IPS-18c (cell line): ENCODE data around the gene SETD4.
"Not testable (repeated sequence)": the region's sequence is repeated elsewhere in the genome, so short reads cannot be mapped to it uniquely, and the experiment has no call there.

ENCODE experiments used
- H3K4me3 ChIP-seq: 2 replicates; pipeline ENCODE4 v1.7.0; 2013; ENCODE audit warnings: low read depth, mild to moderate bottlenecking, low read length, moderate library complexity; ENCODE audit not compliant: insufficient read depth
- H3K9me3 ChIP-seq: one replicate; pipeline ENCODE4 v1.6.1; 2013; ENCODE audit warnings: mild to moderate bottlenecking, low read length, moderate library complexity; ENCODE audit not compliant: control insufficient read depth, insufficient read depth

The SETD4 gene

GRCh38 chr21:36082237-36082664 lies 21.9 kb upstream of the SETD4 start:
- H3K9me3 ChIP-seq = no peaks in the 10 kb centered on the region
- no peak overlapping the region for H3K4me3 ChIP-seq

- no peak overlapping the region for H3K4me3 ChIP-seq
Observed at GRCh38 chr21:36080386-36080785, 20.1 kb upstream of the SETD4 start.

GRCh38 chr21:36079671-36080070 lies 19.3 kb upstream of the SETD4 start:
- no peak overlapping the region for H3K4me3 ChIP-seq
- H3K9me3 ChIP-seq = no peaks in the 10 kb centered on the region

More at GRCh38 chr21:36080386-36080785, 20.1 kb upstream of the SETD4 start:
- no peaks in the 10 kb centered on the region for H3K9me3 ChIP-seq

- no peak overlapping the region for H3K4me3 ChIP-seq
- H3K9me3 ChIP-seq = no peaks in the 10 kb centered on the region
Observed at GRCh38 chr21:36079010-36079649, 18.8 kb upstream of the SETD4 start.

- H3K9me3 ChIP-seq = no peaks in the 10 kb centered on the region
- H3K4me3 ChIP-seq = no peak overlapping the region
Observed at GRCh38 chr21:36077758-36078157, 17.4 kb upstream of the SETD4 start.

GRCh38 chr21:36076878-36077655 lies 16.7 kb upstream of the SETD4 start:
- H3K4me3 ChIP-seq = no peak overlapping the region
- no peaks in the 10 kb centered on the region for H3K9me3 ChIP-seq

GRCh38 chr21:36075953-36076352 lies 15.6 kb upstream of the SETD4 start:
- no peak overlapping the region for H3K4me3 ChIP-seq

GRCh38 chr21:36075171-36075570 lies 14.8 kb upstream of the SETD4 start:
- no peaks in the 10 kb centered on the region for H3K9me3 ChIP-seq
- no peak overlapping the region for H3K4me3 ChIP-seq

More at GRCh38 chr21:36075953-36076352, 15.6 kb upstream of the SETD4 start:
- H3K9me3 ChIP-seq = no peaks in the 10 kb centered on the region

- H3K9me3 ChIP-seq, H3K4me3 ChIP-seq: not testable (repeated sequence)
Observed at GRCh38 chr21:36073911-36074310, 13.6 kb upstream of the SETD4 start.

- no peak overlapping the region for H3K4me3 ChIP-seq
- H3K9me3 ChIP-seq = peaks cover 5% of the 10 kb centered on the region
Observed at GRCh38 chr21:36073181-36073580, 12.9 kb upstream of the SETD4 start.

- H3K4me3 ChIP-seq = no peak overlapping the region
- peaks cover 5% of the 10 kb centered on the region for H3K9me3 ChIP-seq
Observed at GRCh38 chr21:36072453-36073162, 12.3 kb upstream of the SETD4 start.

- H3K9me3 ChIP-seq = peaks cover 5% of the 10 kb centered on the region
- H3K4me3 ChIP-seq = no peak overlapping the region
Observed at GRCh38 chr21:36070999-36071398, 10.7 kb upstream of the SETD4 start.

- Histone ChIP-seq H3K4me3 (peak within 1 kb of the TSS; percentile 60), H3K9me3 (peaks cover 5% of the 10 kb centered on the region)
Observed at GRCh38 chr21:36069713-36070583, 9.6 kb upstream of the SETD4 start, which contains the start of gene CBR1. TSS of gene CBR1 (plus strand) at chr21:36070024. CDS start at chr21:36070116, 92 bp downstream.

GRCh38 chr21:36068748-36069398 lies 8.5 kb upstream of the SETD4 start:
- H3K4me3 ChIP-seq = no peak overlapping the region
- peaks cover 5% of the 10 kb centered on the region for H3K9me3 ChIP-seq

- no peak overlapping the region for H3K4me3 ChIP-seq
- H3K9me3 ChIP-seq = peaks cover 5% of the 10 kb centered on the region
Observed at GRCh38 chr21:36065497-36066036, 5.2 kb upstream of the SETD4 start.

- Histone ChIP-seq H3K9me3 (peaks cover 3% of the 10 kb centered on the region), H3K4me3 (no peak overlapping the region)
Observed at GRCh38 chr21:36064085-36064460, 3.7 kb upstream of the SETD4 start.
